B cell (primary cell): ENCODE data around the gene NPAS2. TPM values are rescaled to one million over a fixed set of nuclear protein-coding genes. Genes with fewer than 3 reads are reported as not detected.

Source experiments
- ATAC-seq: fragments of 200-7000 bp; cut with Tn5 transposase; one replicate; pipeline ENCODE4 v1.10.0; 2021; ENCODE audit warnings: low read depth, mild to moderate bottlenecking, moderate number of reproducible peaks, moderate library complexity
- CTCF ChIA-PET: fragments of 350-600 bp; sonication (Branson Sonifier 250); formaldehyde crosslinking; loops from one replicate; lab custom pipeline; 2021; ENCODE audit warnings: antibody characterized with exemption, inconsistent platforms; lab: Charles Lee
- POLR2A ChIA-PET: fragments of 350-600 bp; sonication (Branson Sonifier 250); formaldehyde crosslinking; loops from one replicate; lab custom pipeline; 2021; ENCODE audit warnings: antibody characterized with exemption; lab: Charles Lee
- DNase-seq: peaks from one replicate; pipeline ENCODE4 v3.0.0; 2013
- H2AFZ ChIP-seq: 2 replicates; pipeline ENCODE4 v1.6.1; 2012; ENCODE audit warnings: mild to moderate bottlenecking, low read depth, low read length; ENCODE audit not compliant: insufficient read depth, poor library complexity, severe bottlenecking
- H3K27ac ChIP-seq, 2 donors: 1 replicate in 1 of 2; 2 replicates in 1 of 2; pipeline ENCODE4 v1.5.1; 2012 to 2013; ENCODE audit warnings: low read length in 2 of 2, mild to moderate bottlenecking in 2 of 2, moderate library complexity in 1 of 2
- H3K27me3 ChIP-seq, 4 experiments: fragments of 200-600 bp in 1 of 4; sonication (generic) in 1 of 4; replicated peaks in 1 of 4; 1 replicate in 2 of 4; 2 replicates in 2 of 4; pipeline versions ENCODE4 v1.6.1 to v1.7.0; 2013 to 2016; ENCODE audit warnings: low read length in 3 of 4, mild to moderate bottlenecking in 2 of 4, mixed read lengths in 1 of 4, moderate library complexity in 1 of 4; ENCODE audit not compliant: insufficient read depth in 4 of 4, control insufficient read depth in 3 of 4; ENCODE audit errors: control extremely low read depth in 1 of 4
- H3K36me3 ChIP-seq, 2 experiments: replicated peaks in 1 of 2; 1 replicate in 1 of 2; 2 replicates in 1 of 2; pipeline versions ENCODE4 v1.6.1 to v1.7.1; 2013; ENCODE audit warnings: low read length in 1 of 2; ENCODE audit not compliant: insufficient read depth in 2 of 2, control insufficient read depth in 1 of 2; ENCODE audit errors: control extremely low read depth in 1 of 2, extremely low read depth in 1 of 2
- H3K4me1 ChIP-seq, 2 donors: fragments of 200-600 bp in 1 of 2; sonication (generic) in 1 of 2; 1 replicate in 1 of 2; 2 replicates in 1 of 2; pipeline versions ENCODE4 v1.5.1 to v1.6.1; 2013 to 2017; ENCODE audit warnings: low read length in 2 of 2; ENCODE audit not compliant: control insufficient read depth in 2 of 2, insufficient read depth in 2 of 2
- H3K4me2 ChIP-seq: replicated peaks from 2 replicates; pipeline ENCODE3; 2012; ENCODE audit warnings: mild to moderate bottlenecking, low read depth, low read length; ENCODE audit not compliant: poor library complexity, severe bottlenecking
- H3K4me3 ChIP-seq, 5 experiments: fragments of 200-600 bp in 1 of 5; sonication (generic) in 1 of 5; 1 replicate in 3 of 5; 2 replicates in 2 of 5; pipeline versions ENCODE4 v1.5.1 to v1.7.0; 2011 to 2016; ENCODE audit warnings: low read length in 4 of 5, mild to moderate bottlenecking in 4 of 5, low read depth in 2 of 5, control low read depth in 1 of 5, moderate library complexity in 1 of 5; ENCODE audit not compliant: insufficient read depth in 1 of 5; ENCODE audit errors: control extremely low read depth in 1 of 5, extremely low read depth in 1 of 5
- H3K79me2 ChIP-seq: fragments of 200-600 bp; sonication (generic); one replicate; pipeline ENCODE4 v1.6.0; 2016; ENCODE audit warnings: low read length; ENCODE audit not compliant: control insufficient read depth, insufficient read depth
- H3K9ac ChIP-seq: fragments of 200-600 bp; sonication (generic); 2 replicates; pipeline ENCODE4 v1.6.1; 2017; ENCODE audit warnings: mild to moderate bottlenecking, low read length, moderate library complexity
- H3K9me3 ChIP-seq, 3 donors: one replicate each; pipeline versions ENCODE4 v1.6.1 to v1.7.1; 2013; ENCODE audit warnings: low read length in 2 of 3; ENCODE audit not compliant: control insufficient read depth in 2 of 3, insufficient read depth in 1 of 3; ENCODE audit errors: control extremely low read depth in 1 of 3
- H4K20me1 ChIP-seq: 2 replicates; pipeline ENCODE4 v1.6.0; 2012; ENCODE audit warnings: mild to moderate bottlenecking, low read length; ENCODE audit not compliant: insufficient read depth, control insufficient read depth, poor library complexity, severe bottlenecking
- H3K27ac Mint-ChIP-seq: one replicate; pipeline ENCODE4 v1.8.0; 2021; ENCODE audit warnings: mixed read lengths
- H3K27me3 Mint-ChIP-seq: one replicate; pipeline ENCODE4 v1.8.0; 2021; ENCODE audit warnings: mixed read lengths
- H3K4me1 Mint-ChIP-seq: one replicate; pipeline ENCODE4 v1.8.0; 2021; ENCODE audit warnings: mixed read lengths
- H3K4me3 Mint-ChIP-seq: one replicate; pipeline ENCODE4 v1.8.0; 2021; ENCODE audit warnings: mixed read lengths
- H3K9me3 Mint-ChIP-seq: one replicate; pipeline ENCODE4 v1.8.0; 2022; ENCODE audit warnings: mixed read lengths; ENCODE audit not compliant: insufficient read depth
- CTCF ChIP-seq: fragments of 200-600 bp; IDR thresholded peaks from one replicate; pipeline ENCODE4 v1.8.0; 2022; ENCODE audit warnings: antibody characterized with exemption, mild to moderate bottlenecking
- EZH2 ChIP-seq: IDR thresholded peaks from 2 replicates; pipeline ENCODE4 v1.6.1; 2012; ENCODE audit warnings: borderline replicate concordance, low read depth, mild to moderate bottlenecking, moderate library complexity, low read length; ENCODE audit not compliant: insufficient read depth, poor library complexity, severe bottlenecking
- WGBS: methylation state at CpG from one replicate; pipeline ENCODE4 v1.1.5; 2013; ENCODE audit warnings: missing lambda C conversion rate; ENCODE audit not compliant: insufficient coverage; 5-methylcytosine and 5-hydroxymethylcytosine counted together
- intact Hi-C: fragments of 100-400 bp; cut with micrococcal nuclease; formaldehyde crosslinking; loops from one replicate; pipeline ENCODE4 v1.10.0; 2022
- polyA plus RNA-seq: library from polyadenylated mRNA; depleted of rRNA; stranded (reverse); fragments of >200 nt; gene quantifications from 2 replicates; pipeline ENCODE4 v1.2.3, GENCODE V29; 2012
- total RNA-seq, 2 donors: library from RNA; stranded (reverse); fragments of 120-200 nt in 1 of 2; gene quantifications; 1 replicate in 1 of 2; 2 replicates in 1 of 2; pipeline versions ENCODE4 v1.2.3 to v1.2.4, GENCODE V29; 2013 to 2022

Gene NPAS2
- total and polyA plus RNA-seq, 2 donors (not counting 1 experiment from before 2014, with no cell fraction given), result not detected

- H3K9ac ChIP-seq, result no peak overlapping the region
- H3K27me3 ChIP-seq, result no peaks in the 10 kb centered on the region
- H3K4me1 Mint-ChIP-seq, result peaks cover 36% of the 10 kb centered on the region
- no peak for ATAC-seq
- no peak overlapping the region for H3K4me3 ChIP-seq
- intact Hi-C loops, result no loop called here
- peaks cover 11 to 14% of the 10 kb centered on the region in 2 donors for H3K4me1 ChIP-seq
- H3K79me2 ChIP-seq, result peaks cover 16% of the 10 kb centered on the region
- H3K9me3 Mint-ChIP-seq, result no peaks in the 10 kb centered on the region
- no peaks in the 10 kb centered on the region for H3K27me3 Mint-ChIP-seq
- H3K4me3 Mint-ChIP-seq, result no peak overlapping the region
- ChIA-PET CTCF (interaction anchor here (1.4 to 8.9 kb wide), 2 partner anchors 143 to 197 kb away, joined by 4 to 213 read pairs; no protein-coding TSS in a partner anchor), POLR2A (no interaction called here)
- no peak for TF ChIP-seq CTCF
- WGBS, result 89% methylated on average over 7 of the region's 11 CpGs
- peaks cover 33% of the 10 kb centered on the region for H4K20me1 ChIP-seq
- H3K9me3 ChIP-seq, result no peaks in the 10 kb centered on the region
- peaks cover 32 to 74% of the 10 kb centered on the region in 2 experiments for H3K36me3 ChIP-seq
- H2AFZ ChIP-seq, result no peak overlapping the region
- H3K27ac Mint-ChIP-seq, result no peak overlapping the region
- no peak overlapping the region for H3K27ac ChIP-seq
- DNase-seq, result no peak
- no peak overlapping the region for H3K4me2 ChIP-seq
Observed at GRCh38 chr2:101007415-101008345, 187.7 kb downstream of the NPAS2 start.

DNA sequence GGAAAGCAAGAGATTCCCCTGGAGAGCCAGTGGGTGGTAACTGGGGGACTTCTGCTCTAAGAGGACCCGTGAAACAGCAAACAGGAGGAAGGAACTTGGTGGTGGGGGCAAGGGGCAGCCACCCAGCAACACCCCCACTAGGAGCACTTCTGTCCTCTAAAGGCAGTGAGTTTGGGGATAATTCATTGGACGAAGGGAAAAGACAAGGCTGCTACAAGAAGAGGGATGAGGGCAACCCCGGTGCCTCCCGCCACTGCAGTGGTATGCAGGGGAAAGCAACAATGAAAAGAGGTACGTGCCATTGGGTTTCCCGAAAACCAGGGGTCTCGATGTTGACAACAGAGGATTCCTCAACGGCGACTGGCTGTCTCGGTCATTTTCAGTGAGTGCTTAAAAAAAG, 191.2 kb downstream of the NPAS2 start:
- Histone ChIP-seq H2AFZ (no peak overlapping the region), H3K4me2 (no peak overlapping the region), H3K36me3 (peaks cover 25 to 43% of the 10 kb centered on the region in 2 experiments), H3K9me3 (no peaks in the 10 kb centered on the region), H4K20me1 (peaks cover 10% of the 10 kb centered on the region), H3K79me2 (no peaks in the 10 kb centered on the region), H3K27me3 (no peaks in the 10 kb centered on the region), H3K9ac (no peak overlapping the region), H3K27ac (no peak overlapping the region), H3K4me1 (no peaks in the 10 kb centered on the region), H3K4me3 (no peak overlapping the region)
- Mint-ChIP-seq H3K27ac (no peak overlapping the region), H3K4me1 (peaks cover 7% of the 10 kb centered on the region), H3K9me3 (no peaks in the 10 kb centered on the region), H3K4me3 (no peak overlapping the region), H3K27me3 (no peaks in the 10 kb centered on the region)
- intact Hi-C loops, result loop anchor here (10.0 kb wide), 1 partner anchor 394 kb away; no protein-coding TSS in a partner anchor
- ATAC-seq, result no peak
- no peak for DNase-seq
- ChIA-PET POLR2A (interaction anchor here (1.0 kb wide), 1 partner anchor 9 kb away, joined by 3 read pairs; the partner anchor contains the start of gene RPL31), CTCF (interaction anchor here (0.6 to 8.9 kb wide), 5 partner anchors 9 to 374 kb away, joined by 3 to 213 read pairs (median 4); partner anchors contain the start of gene RPL31)
- no peak for TF ChIP-seq EZH2
- no peak for TF ChIP-seq CTCF
- 84% methylated on average over 4 of the region's 10 CpGs for WGBS
